PC-9 (cell line): ENCODE results near the gene CBX4. TPM values are rescaled to one million over a fixed set of nuclear protein-coding genes. Genes with fewer than 3 reads are reported as not detected.
A peak's percentile ranks its signal among the peaks of the same experiment; 100 is the strongest.

Experiments
- BruUV-seq: library from RNA; stranded (reverse); fragments of 400-500 nt; replicated peaks from 2 replicates; lab custom pipeline; 2021; lab: Mats Ljungman, UMichigan
- CTCF ChIA-PET: fragments of 300-600 bp; sonication (Branson Sonifier 250); formaldehyde crosslinking; loops from one replicate; lab custom pipeline; 2022; ENCODE audit warnings: antibody characterized with exemption; lab: Charles Lee
- POLR2A ChIA-PET: fragments of 300-600 bp; sonication (Branson Sonifier 250); formaldehyde crosslinking; loops from one replicate; lab custom pipeline; 2022; ENCODE audit warnings: antibody characterized with exemption; ENCODE audit not compliant: unreplicated experiment; lab: Charles Lee
- DNase-seq, 2 experiments: peaks; one replicate each; pipeline versions ENCODE4 v3.0.0 to v3.0.0-alpha.2; 2015 to 2022; ENCODE audit warnings: mixed read lengths in 1 of 2
- H2AFZ ChIP-seq: fragments of 200-600 bp; sonication (generic); 2 replicates; pipeline ENCODE4 v1.8.1; 2017; ENCODE audit warnings: antibody characterized with exemption
- H3F3A ChIP-seq: fragments of 200-600 bp; sonication (generic); 2 replicates; pipeline ENCODE4 v1.8.1; 2017; ENCODE audit warnings: antibody characterized with exemption, mild to moderate bottlenecking, low read depth; ENCODE audit not compliant: insufficient read depth
- H3K27ac ChIP-seq: fragments of 200-600 bp; sonication (generic); 2 replicates; pipeline ENCODE4 v1.6.1; 2016; ENCODE audit warnings: mixed run types
- H3K27me3 ChIP-seq: fragments of 200-600 bp; sonication (generic); 2 replicates; pipeline ENCODE4 v1.6.1; 2016; ENCODE audit warnings: low read depth, mixed run types; ENCODE audit not compliant: insufficient read depth
- H3K36me3 ChIP-seq: fragments of 200-600 bp; sonication (generic); 2 replicates; pipeline ENCODE4 v1.6.1; 2016; ENCODE audit warnings: low read depth, mixed run types
- H3K4me1 ChIP-seq: fragments of 200-600 bp; sonication (generic); replicated peaks from 2 replicates; pipeline ENCODE4 v1.6.1; 2016; ENCODE audit warnings: mixed run types; ENCODE audit not compliant: insufficient read depth
- H3K4me2 ChIP-seq: fragments of 200-600 bp; sonication (generic); 2 replicates; pipeline ENCODE4 v1.6.1; 2017; ENCODE audit warnings: mixed run types
- H3K4me3 ChIP-seq: fragments of 200-600 bp; sonication (generic); 2 replicates; pipeline ENCODE4 v1.6.1; 2016; ENCODE audit warnings: mixed run types
- H3K79me2 ChIP-seq: fragments of 200-600 bp; sonication (generic); 2 replicates; pipeline ENCODE4 v1.6.1; 2017; ENCODE audit warnings: low read depth, mixed run types
- H3K9me2 ChIP-seq: fragments of 200-600 bp; sonication (generic); 2 replicates; pipeline ENCODE4 v1.8.1; 2017; ENCODE audit warnings: mild to moderate bottlenecking; ENCODE audit not compliant: insufficient read depth
- H3K9me3 ChIP-seq: fragments of 200-600 bp; sonication (generic); 2 replicates; pipeline ENCODE4 v1.8.1; 2016; ENCODE audit warnings: low read depth; ENCODE audit not compliant: insufficient read depth
- H4K20me1 ChIP-seq: fragments of 200-600 bp; sonication (generic); 2 replicates; pipeline ENCODE4 v1.8.1; 2017; ENCODE audit not compliant: insufficient read depth
- CTCF ChIP-seq: fragments of 200-600 bp; sonication (generic); conservative IDR thresholded peaks from 2 replicates; pipeline ENCODE4 v1.6.1; 2017; ENCODE audit warnings: mixed run types, antibody characterized with exemption, mild to moderate bottlenecking, moderate library complexity
- EZH2 ChIP-seq: fragments of 200-600 bp; sonication (generic); IDR thresholded peaks from 2 replicates; pipeline ENCODE4 v1.8.0; 2017; ENCODE audit warnings: antibody characterized with exemption, low read depth
- intact Hi-C: fragments of 100-400 bp; cut with micrococcal nuclease; formaldehyde crosslinking; loops from one replicate; pipeline ENCODE4 v1.10.0; 2022; ENCODE audit not compliant: unreplicated experiment
- total RNA-seq: library from RNA; stranded (reverse); gene quantifications from 2 replicates; pipeline ENCODE4 v1.2.3, GENCODE V29; 2021

Gene CBX4
- total RNA-seq, 1 experiment from 2014 or later, result 32.0 TPM

- Histone ChIP-seq H4K20me1 (peaks cover 12% of the 10 kb centered on the region), H2AFZ (no peak overlapping the region), H3K4me2 (peak overlapping the region; percentile 73), H3F3A (peaks cover 14% of the 10 kb centered on the region; the same call in 1 of the 2 replicates), H3K36me3 (no peaks in the 10 kb centered on the region), H3K27me3 (no peaks in the 10 kb centered on the region), H3K4me1 (peaks cover 41% of the 10 kb centered on the region), H3K27ac (peak overlapping the region; percentile 82), H3K4me3 (peak overlapping the region; percentile 68), H3K9me2 (no peaks in the 10 kb centered on the region), H3K9me3 (no peaks in the 10 kb centered on the region), H3K79me2 (peaks cover 42% of the 10 kb centered on the region)
- BruUV-seq, result no TSS peak
- DNase-seq, result peak; percentile 61 to 87
- ChIA-PET CTCF (interaction anchor here (0.6 to 1.0 kb wide), 3 partner anchors 22 to 161 kb away, joined by 5 to 8 read pairs (median 8); no protein-coding TSS in a partner anchor), POLR2A (interaction anchor here (0.6 to 0.9 kb wide), 3 partner anchors 22 to 36 kb away, joined by 3 to 22 read pairs (median 3); partner anchors contain the start of gene CBX8)
- no peak for TF ChIP-seq EZH2
- no peak for TF ChIP-seq CTCF
- intact Hi-C loops, result loop anchor here (1.0 kb wide), 2 partner anchors 21 to 35 kb away; partner anchors contain the start of gene CBX8
Observed at GRCh38 chr17:79832218-79833109, 6.8 kb downstream of the CBX4 start.

GRCh38 chr17:79831265-79832217 is 7.7 kb downstream of the CBX4 start:
- no peaks in the 10 kb centered on the region for H3K9me3 ChIP-seq
- POLR2A ChIA-PET, result no interaction called here
- H3K27ac ChIP-seq, result peak overlapping the region; percentile 82
- no peak overlapping the region for H2AFZ ChIP-seq
- H3K4me1 ChIP-seq, result peaks cover 35% of the 10 kb centered on the region
- TSS peak; percentile 15 for BruUV-seq
- H3K79me2 ChIP-seq, result peaks cover 33% of the 10 kb centered on the region
- intact Hi-C loops, result loop anchor here (1.0 kb wide), 2 partner anchors 20 to 34 kb away; partner anchors contain the start of gene CBX8
- CTCF ChIA-PET, result no interaction called here
- no peaks in the 10 kb centered on the region for H3K27me3 ChIP-seq
- H3K4me2 ChIP-seq, result peak overlapping the region; percentile 73
- H4K20me1 ChIP-seq, result peaks cover 10% of the 10 kb centered on the region
- H3K9me2 ChIP-seq, result no peaks in the 10 kb centered on the region
- H3K36me3 ChIP-seq, result no peaks in the 10 kb centered on the region
- TF ChIP-seq CTCF, result no peak
- peak in 1 of 2 experiments; percentile 79 for DNase-seq
- H3F3A ChIP-seq, result peaks cover 18% of the 10 kb centered on the region; the same call in 1 of the 2 replicates
- peak overlapping the region; percentile 68 for H3K4me3 ChIP-seq

- Histone ChIP-seq H3K36me3 (no peaks in the 10 kb centered on the region), H3K4me1 (peaks cover 28% of the 10 kb centered on the region), H3K27me3 (no peaks in the 10 kb centered on the region), H3K27ac (no peak overlapping the region), H4K20me1 (peaks cover 8% of the 10 kb centered on the region), H2AFZ (no peak overlapping the region), H3K79me2 (peaks cover 25% of the 10 kb centered on the region), H3K9me2 (no peaks in the 10 kb centered on the region), H3F3A (peaks cover 18% of the 10 kb centered on the region; the same call in 1 of the 2 replicates), H3K9me3 (no peaks in the 10 kb centered on the region), H3K4me3 (no peak overlapping the region), H3K4me2 (peak overlapping the region; percentile 73)
- intact Hi-C loops, result no loop called here
- no TSS peak for BruUV-seq
- DNase-seq, result no peak
- no peak for TF ChIP-seq CTCF
- no peak for TF ChIP-seq EZH2
- POLR2A ChIA-PET, result no interaction called here
- CTCF ChIA-PET, result no interaction called here
Observed at GRCh38 chr17:79830763-79831264, 8.4 kb downstream of the CBX4 start.
